ENCODE data around the gene ERBIN. TPM values are rescaled to one million over a fixed set of nuclear protein-coding genes. Genes with fewer than 3 reads are reported as not detected.
"Not testable (repeated sequence)": the region's sequence is repeated elsewhere in the genome, so short reads cannot be mapped to it uniquely, and the experiment has no call there.

Gene ERBIN
- total RNA-seq, 1 experiment from 2014 or later = 33.9 TPM

DNA sequence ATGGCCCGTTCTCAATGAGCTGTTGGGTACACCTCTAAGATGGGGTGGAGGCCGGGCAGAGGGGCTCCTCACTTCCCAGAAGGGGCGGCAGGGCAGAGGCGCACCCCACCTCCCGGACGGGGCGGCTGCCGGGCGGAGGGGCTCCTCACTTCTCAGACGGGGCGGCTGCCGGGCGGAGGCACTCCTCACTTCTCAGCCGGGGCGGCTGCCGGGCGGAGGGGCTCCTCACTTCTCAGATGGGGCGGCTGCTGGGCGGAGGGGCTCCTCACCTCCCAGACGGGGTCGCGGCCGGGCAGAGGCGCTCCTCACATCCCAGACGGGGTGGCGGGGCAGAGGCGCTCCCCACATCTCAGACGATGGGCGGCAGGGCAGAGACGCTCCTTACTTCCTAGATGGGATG is 31.3 kb downstream of the ERBIN start:
- DNase-seq (ENCODE audit: low spot score) = not testable (repeated sequence)

DNA sequence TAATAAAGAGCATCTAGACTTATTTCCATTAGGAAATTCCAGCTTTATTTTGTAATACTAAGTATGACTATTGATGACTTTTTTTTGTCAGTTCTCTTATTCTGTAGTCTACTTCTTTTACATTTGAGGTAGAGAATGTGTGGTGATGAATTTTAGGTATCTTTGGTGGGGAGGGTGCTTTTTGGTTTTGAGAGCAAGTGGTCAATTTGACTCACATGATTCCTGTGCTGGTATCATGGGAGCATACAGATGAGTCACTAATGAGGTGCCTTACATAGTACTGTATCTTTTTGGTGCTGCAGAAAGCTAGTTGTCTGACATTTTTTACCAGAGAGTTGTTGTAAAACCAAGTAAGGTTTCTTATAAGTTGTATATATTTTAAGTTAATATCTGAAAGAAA is 35.3 kb downstream of the ERBIN start:
- DNase-seq (ENCODE audit: low spot score) = no peak

- DNase-seq (ENCODE audit: low spot score) = no peak
These were observed 41.1 kb downstream of the ERBIN start for GRCh38 chr5:65967288-65968066.

DNA sequence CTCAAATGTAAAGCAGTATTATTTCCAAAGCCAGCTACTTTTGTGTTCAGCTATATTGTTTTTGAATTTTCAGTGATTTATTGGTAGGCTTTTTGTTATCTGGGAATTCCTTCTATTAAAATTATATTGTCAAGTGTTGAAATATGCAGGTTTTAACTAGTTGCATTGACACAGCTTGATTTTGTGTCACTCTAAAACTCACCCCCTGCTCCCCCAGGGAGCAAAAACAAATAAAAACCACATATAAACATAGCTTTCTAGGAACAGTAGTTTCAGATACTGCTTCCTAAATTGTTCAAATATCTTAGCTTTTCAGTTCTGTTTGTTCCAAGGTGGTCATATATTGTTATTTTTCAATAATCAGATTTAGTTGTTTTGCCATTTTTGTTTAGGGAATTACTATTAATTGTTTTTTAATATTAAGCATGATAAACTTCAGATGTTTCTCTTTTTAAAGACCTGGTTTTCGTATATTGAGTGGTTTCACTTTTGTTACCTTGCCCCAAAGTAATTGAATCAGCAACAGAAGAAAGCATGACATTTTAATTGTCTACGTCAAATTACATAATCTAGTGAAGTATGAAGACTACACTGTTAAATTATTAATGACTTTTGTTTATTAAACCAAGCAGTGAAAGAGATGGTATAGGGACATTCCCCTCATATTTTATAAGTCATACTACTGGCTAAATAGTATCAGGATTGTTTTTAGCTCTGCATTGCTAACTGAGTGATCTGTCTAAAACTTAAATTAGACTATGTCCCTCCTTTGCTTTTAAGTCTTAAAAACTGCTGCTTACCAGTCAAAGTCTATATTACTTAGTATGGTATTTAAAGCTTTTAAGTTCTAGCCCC is 43.4 kb downstream of the ERBIN start:
- DNase-seq (ENCODE audit: low spot score) = no peak

GRCh38 chr5:65970481-65971367 is 44.3 kb downstream of the ERBIN start:
- no peak for DNase-seq (ENCODE audit: low spot score)

DNA sequence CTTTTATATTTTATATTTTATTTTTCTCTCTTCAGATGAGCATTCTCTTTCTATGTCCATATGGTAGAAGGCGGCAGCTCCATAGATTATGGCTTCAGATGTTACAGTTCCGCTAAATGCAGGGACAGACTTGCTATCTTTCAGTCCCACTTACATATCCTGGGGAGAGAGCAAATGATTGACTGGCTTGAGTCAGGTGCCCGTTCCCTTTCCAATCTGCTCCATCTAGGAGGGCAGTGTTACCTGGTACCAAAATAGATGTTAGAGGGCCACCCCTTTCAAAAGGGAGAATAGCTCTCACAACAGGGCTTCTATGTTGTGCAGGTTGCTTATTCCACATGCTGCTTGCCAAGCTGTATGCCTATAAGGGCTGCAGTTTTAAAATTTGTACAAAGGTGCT is 45.3 kb downstream of the ERBIN start:
- no peak for DNase-seq (ENCODE audit: low spot score)

DNA sequence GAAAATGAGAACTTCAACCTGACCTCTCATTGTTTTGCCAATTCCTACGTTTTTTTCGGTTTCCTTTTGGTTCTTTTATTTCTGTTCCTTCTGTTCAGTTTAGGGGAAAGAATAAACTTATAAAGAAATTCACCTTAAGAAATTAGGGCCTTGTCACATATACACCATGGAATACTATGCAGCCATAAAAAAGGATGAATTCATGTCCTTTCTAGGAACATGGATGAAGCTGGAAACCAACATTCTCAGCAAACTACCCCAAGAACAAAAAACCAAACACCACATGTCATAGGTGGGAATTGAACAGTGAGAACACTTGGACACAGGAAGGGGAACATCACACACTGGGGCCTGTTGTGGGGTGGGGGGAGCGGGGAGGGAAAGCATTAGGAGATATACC is 46.5 kb downstream of the ERBIN start:
- DNase-seq (ENCODE audit: low spot score) = not testable (repeated sequence)

DNA sequence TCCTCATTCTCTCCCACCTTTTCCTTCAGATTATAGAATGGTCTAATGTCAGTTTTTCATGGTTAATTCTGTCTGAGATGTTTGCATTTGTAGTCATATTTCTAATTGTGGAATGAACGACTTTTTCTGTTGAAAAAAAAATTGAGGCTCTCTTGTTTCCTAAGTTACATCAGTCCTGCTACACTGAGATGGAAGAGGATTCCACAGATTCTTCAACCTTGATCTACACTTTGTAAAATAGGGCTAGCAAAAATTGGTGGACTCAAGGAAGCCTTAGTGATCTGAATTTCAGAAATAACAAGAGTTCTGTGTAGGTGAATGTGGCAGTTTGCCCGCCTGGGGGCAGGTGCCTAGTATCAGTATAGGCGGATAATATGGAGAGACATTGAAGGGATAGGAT is 51.9 kb downstream of the ERBIN start:
- no peak for DNase-seq (ENCODE audit: low spot score)

DNA sequence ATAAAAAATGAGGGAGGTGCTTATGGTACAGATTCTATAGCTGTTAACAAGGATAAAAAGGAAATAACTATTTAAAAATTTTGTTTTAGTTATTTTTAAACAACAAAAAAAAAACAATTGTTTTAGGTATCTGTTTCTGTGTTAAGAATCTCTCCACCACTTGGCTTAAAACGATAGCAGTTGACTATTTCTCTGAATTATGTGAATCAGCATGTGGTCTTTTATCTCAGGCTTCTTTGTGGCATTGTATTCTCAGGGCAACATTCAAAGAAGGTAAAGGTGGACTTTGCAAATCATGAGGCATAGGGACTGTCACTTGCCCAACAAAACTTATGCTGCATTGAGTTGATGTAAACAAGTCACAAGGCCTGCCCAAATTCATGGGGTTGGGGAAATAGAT is 55.2 kb downstream of the ERBIN start:
- DNase-seq (ENCODE audit: low spot score) = no peak

- no peak for DNase-seq (ENCODE audit: low spot score)
These were observed 55.7 kb downstream of the ERBIN start for GRCh38 chr5:65981969-65982619.

DNA sequence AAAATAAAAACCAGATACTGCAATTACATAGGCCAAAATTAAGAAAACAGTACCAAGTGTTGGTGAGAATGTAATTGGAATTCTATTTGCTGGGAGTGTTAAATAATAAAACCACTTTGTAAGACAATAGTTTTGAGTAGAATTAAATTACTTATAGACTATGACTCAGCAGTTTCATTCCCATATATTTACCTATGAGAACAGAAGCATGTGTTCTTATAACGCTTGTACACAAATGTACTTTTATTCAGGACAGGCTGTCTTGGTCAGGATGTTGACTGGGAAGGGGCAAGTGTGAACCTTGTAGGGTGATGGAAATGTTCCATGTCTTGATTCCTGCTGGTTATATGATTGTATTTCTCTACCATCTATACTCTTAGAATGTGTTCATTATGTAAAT is 56.3 kb downstream of the ERBIN start:
- no peak for DNase-seq (ENCODE audit: low spot score)

- DNase-seq (ENCODE audit: low spot score) = no peak
These were observed 57.9 kb downstream of the ERBIN start for GRCh38 chr5:65984098-65984885.

GRCh38 chr5:65986050-65986451 is 59.7 kb downstream of the ERBIN start:
- DNase-seq (ENCODE audit: low spot score) = no peak

DNA sequence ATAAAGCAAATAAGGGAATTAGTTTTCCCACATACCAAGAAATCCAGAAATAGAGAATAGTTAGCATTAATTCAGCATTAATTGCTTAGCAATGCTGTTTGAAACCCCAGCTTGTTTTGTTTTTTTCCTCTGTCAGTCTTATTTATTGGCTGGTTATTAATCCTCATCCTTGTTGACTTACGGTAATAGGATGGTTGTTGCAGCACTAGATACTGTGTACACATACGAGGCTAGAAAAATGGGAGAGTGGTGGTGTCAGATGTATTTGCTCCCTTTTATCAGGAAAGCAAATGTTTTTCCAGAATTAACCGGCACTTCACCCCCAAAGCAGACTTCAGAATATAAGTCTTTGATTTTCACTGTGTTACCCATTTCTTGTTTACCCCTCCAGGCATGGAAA is 60.4 kb downstream of the ERBIN start:
- DNase-seq (ENCODE audit: low spot score) = no peak

DNA sequence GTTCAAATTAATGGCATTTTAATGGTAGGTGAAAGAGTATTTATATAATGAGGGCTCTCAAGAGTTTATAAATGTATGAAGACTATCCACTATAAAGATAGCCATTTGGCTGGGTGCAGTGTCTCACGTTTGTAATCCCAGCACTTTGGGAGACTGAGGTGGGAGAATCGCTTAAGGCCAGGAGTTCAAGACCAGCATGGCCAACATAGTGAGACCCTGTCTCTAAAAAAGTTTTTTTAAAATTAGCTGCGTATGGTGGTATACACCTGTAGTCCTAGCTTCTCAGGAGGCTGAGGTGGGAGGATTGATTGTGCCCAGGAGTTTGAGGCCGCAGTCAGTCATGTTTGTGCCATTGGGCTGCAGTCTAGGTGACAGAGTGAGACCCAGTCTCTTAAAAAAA is 61.6 kb downstream of the ERBIN start:
- no peak for DNase-seq (ENCODE audit: low spot score)

- no peak for DNase-seq (ENCODE audit: low spot score)
These were observed 62.8 kb downstream of the ERBIN start for GRCh38 chr5:65989158-65989557.

GRCh38 chr5:65992630-65993029 is 66.3 kb downstream of the ERBIN start:
- no peak for DNase-seq (ENCODE audit: low spot score)

GRCh38 chr5:65994117-65994786 is 67.9 kb downstream of the ERBIN start:
- DNase-seq (ENCODE audit: low spot score) = no peak

GRCh38 chr5:65999061-65999723 is 72.8 kb downstream of the ERBIN start:
- no peak for DNase-seq (ENCODE audit: low spot score)

DNA sequence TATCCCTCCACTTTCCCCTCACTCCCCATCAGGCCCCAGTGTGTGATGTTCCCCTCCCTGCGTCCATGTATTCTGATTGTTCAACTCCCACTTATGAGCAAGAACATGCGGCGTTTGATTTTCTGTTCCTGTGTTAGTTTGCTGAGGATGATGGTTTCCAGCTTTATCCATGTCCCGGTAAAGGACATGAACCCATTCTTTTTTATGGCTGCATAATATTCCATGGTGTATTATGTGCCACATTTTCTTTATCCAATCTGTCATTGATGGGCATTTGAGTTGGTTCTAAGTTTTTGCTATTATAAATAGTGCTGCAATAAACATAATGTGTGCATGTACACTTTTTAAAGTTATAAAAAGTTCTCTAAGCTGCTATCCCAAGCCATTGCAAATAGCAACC is 75.6 kb downstream of the ERBIN start:
- DNase-seq (ENCODE audit: low spot score) = no peak
